Measurements from ENCODE around the gene SPHK2.

DNA sequence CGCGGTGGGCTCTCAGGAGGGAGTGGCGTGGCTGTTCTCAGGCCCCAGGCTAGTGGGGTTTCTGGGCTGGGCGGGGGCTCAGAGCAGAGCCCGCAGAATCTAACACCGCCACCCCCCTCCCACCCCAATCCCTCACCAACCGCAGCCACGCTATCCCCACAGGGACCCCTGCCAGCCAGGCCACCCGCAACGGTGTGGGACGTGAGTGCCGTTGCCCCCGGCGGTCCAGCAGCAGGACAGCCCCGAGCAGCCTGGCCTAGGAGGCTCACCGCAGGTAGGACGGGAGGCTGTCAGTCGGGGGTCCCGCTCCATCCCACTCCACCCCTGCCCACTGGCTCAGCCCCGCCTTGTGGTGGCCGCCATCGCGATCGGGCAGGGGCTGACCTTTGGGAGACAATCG is 53.7 kb downstream of the SPHK2 start, which contains the start of gene NTN5:
- TF ChIP-seq, protein P1, sequence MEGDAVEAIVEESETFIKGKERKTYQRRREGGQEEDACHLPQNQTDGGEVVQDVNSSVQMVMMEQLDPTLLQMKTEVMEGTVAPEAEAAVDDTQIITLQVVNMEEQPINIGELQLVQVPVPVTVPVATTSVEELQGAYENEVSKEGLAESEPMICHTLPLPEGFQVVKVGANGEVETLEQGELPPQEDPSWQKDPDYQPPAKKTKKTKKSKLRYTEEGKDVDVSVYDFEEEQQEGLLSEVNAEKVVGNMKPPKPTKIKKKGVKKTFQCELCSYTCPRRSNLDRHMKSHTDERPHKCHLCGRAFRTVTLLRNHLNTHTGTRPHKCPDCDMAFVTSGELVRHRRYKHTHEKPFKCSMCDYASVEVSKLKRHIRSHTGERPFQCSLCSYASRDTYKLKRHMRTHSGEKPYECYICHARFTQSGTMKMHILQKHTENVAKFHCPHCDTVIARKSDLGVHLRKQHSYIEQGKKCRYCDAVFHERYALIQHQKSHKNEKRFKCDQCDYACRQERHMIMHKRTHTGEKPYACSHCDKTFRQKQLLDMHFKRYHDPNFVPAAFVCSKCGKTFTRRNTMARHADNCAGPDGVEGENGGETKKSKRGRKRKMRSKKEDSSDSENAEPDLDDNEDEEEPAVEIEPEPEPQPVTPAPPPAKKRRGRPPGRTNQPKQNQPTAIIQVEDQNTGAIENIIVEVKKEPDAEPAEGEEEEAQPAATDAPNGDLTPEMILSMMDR (IDR thresholded peaks at IDR 0.05): no peak
- no peak for TF ChIP-seq POLR2A (IDR thresholded peaks at IDR 0.05)

Measured in adrenal gland (tissue), 5 donors.